ENCODE data around the gene DDC.
"Not testable (repeated sequence)": the region's sequence is repeated elsewhere in the genome, so short reads cannot be mapped to it uniquely, and the experiment has no call there.

DDC gene

GRCh38 chr7:50587737-50588136, 22.5 kb upstream of the DDC start:
- DNase-seq, result no peak

GRCh38 chr7:50584793-50585408, 19.7 kb upstream of the DDC start:
- no peak for DNase-seq

GRCh38 chr7:50584386-50584785, 19.2 kb upstream of the DDC start:
- no peak for DNase-seq

GRCh38 chr7:50583295-50583694, 18.1 kb upstream of the DDC start:
- DNase-seq, result not testable (repeated sequence)

- DNase-seq, result not testable (repeated sequence)
Observed at GRCh38 chr7:50582271-50582670, 17.1 kb upstream of the DDC start.

- DNase-seq, result not testable (repeated sequence)
Observed at GRCh38 chr7:50580666-50581065, 15.5 kb upstream of the DDC start.

- DNase-seq, result no peak
Observed at GRCh38 chr7:50580057-50580456, 14.9 kb upstream of the DDC start.

- not testable (repeated sequence) for DNase-seq
Observed at GRCh38 chr7:50578105-50578504, 12.9 kb upstream of the DDC start.

GRCh38 chr7:50577569-50577968, 12.4 kb upstream of the DDC start:
- no peak for DNase-seq

- DNase-seq, result not testable (repeated sequence)
Observed at GRCh38 chr7:50576388-50576787, 11.2 kb upstream of the DDC start.

- no peak for DNase-seq
Observed at GRCh38 chr7:50567715-50568261, 2.6 kb upstream of the DDC start.

- no peak for DNase-seq
Observed at GRCh38 chr7:50565977-50566376, 772 bp upstream of the DDC start.

- DNase-seq, result no peak
Observed at GRCh38 chr7:50565559-50565916, 333 bp upstream of the DDC start.

GRCh38 chr7:50564171-50564570, 1.0 kb downstream of the DDC start:
- DNase-seq, result no peak

GRCh38 chr7:50562136-50562535, 3.1 kb downstream of the DDC start:
- no peak for DNase-seq

- peak; percentile 81 for DNase-seq
Observed at GRCh38 chr7:50560865-50561351, 4.3 kb downstream of the DDC start.

GRCh38 chr7:50559881-50560280, 5.3 kb downstream of the DDC start:
- no peak for DNase-seq

GRCh38 chr7:50558294-50559053, 6.7 kb downstream of the DDC start:
- peak; percentile 96 for DNase-seq

GRCh38 chr7:50557099-50557498, 8.1 kb downstream of the DDC start:
- no peak for DNase-seq

GRCh38 chr7:50556247-50556991, 8.8 kb downstream of the DDC start:
- no peak for DNase-seq

- no peak for DNase-seq
Observed at GRCh38 chr7:50555594-50556140, 9.5 kb downstream of the DDC start.

GRCh38 chr7:50554431-50555322, 10.5 kb downstream of the DDC start:
- DNase-seq, result no peak
